Measurements from ENCODE around the gene DOCK4.

DNA sequence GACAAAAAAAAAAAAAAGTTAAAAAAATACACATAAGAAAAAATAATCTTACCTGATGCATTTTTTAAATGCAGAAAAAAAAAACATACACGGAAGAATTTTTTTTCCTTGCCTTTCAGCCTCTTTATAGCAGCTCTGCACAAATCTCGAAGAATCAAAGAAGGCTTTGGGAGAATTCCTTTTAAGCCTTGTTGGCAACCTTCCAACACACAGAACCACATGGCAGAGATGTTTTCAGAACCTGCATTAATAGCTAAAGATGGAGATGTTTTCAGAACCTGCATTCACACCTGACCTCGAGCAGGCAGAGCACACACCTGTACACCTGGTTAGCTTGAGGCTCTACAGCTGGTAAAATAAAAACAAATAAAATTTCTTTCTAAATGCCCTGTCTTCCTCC, 65.6 kb downstream of the DOCK4 start:
- TF ChIP-seq, protein P1, sequence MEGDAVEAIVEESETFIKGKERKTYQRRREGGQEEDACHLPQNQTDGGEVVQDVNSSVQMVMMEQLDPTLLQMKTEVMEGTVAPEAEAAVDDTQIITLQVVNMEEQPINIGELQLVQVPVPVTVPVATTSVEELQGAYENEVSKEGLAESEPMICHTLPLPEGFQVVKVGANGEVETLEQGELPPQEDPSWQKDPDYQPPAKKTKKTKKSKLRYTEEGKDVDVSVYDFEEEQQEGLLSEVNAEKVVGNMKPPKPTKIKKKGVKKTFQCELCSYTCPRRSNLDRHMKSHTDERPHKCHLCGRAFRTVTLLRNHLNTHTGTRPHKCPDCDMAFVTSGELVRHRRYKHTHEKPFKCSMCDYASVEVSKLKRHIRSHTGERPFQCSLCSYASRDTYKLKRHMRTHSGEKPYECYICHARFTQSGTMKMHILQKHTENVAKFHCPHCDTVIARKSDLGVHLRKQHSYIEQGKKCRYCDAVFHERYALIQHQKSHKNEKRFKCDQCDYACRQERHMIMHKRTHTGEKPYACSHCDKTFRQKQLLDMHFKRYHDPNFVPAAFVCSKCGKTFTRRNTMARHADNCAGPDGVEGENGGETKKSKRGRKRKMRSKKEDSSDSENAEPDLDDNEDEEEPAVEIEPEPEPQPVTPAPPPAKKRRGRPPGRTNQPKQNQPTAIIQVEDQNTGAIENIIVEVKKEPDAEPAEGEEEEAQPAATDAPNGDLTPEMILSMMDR (IDR thresholded peaks at IDR 0.05) = no peak
- TF ChIP-seq POLR2A (IDR thresholded peaks at IDR 0.05) = no peak
